Measurements from ENCODE around the gene GPC1.

GPC1 gene

GRCh38 chr2:240513549-240514287, 78.3 kb downstream of the GPC1 start:
- DNase-seq (ENCODE audit: low read depth in 2 of 2) = peak; percentile 58 to 63

- no peak for DNase-seq (ENCODE audit: low read depth in 2 of 2)
Measured at GRCh38 chr2:240514631-240515030, 79.2 kb downstream of the GPC1 start.

DNA sequence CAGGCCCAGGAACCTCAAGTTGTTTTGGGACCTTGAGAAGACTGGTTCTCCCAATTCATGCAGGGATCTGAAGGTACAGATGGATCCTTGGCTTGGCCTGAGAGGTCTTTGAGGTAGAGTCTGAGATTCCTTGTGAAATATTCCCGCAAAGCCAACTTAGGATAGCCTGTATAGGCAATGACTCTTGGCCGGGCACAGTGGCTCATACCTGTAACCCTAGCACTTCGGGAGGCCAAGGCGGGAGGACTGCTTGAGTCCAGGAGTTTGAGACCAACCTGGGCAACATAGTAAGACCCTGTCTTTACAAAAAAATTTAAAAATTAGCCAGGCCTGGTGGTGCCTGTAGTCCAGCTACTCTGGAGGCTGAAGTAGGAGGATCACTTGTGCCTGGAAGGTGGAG, 81.9 kb downstream of the GPC1 start:
- no peak for DNase-seq (ENCODE audit: low read depth in 2 of 2)

Measured in stimulated activated CD4-positive, alpha-beta T cell treated with anti-CD3 and anti-CD28 coated beads, Interleukin-1b, Interleukin-23, amount 100 ng/mL, for 1 hour (primary cell).